K562 (cell line): ENCODE results near the gene FBL. TPM values are rescaled to one million over a fixed set of nuclear protein-coding genes. Genes with fewer than 3 reads are reported as not detected.
A peak's percentile ranks its signal among the peaks of the same experiment; 100 is the strongest.

ENCODE experiments used
- ATAC-seq: fragments of 200-7000 bp; cut with Tn5 transposase; 3 replicates; pipeline ENCODE4 v1.9.1; 2020; ENCODE audit warnings: moderate library complexity
- BruUV-seq: library from RNA; stranded (reverse); fragments of 400-500 nt; replicated peaks from 2 replicates; lab custom pipeline; 2021; lab: Mats Ljungman, UMichigan
- CTCF ChIA-PET: fragments of 300-600 bp; formaldehyde crosslinking; extraction: SDS; loops from one replicate; lab custom pipeline; 2021; ENCODE audit warnings: low intra/inter-chr PET ratio; lab: Yijun Ruan, JAX
- POLR2A ChIA-PET: fragments of 300-600, 350-650 bp; sonication (Branson Sonifier 250); formaldehyde crosslinking; extraction: SDS; loops from one replicate; lab custom pipeline; 2021; ENCODE audit warnings: antibody characterized with exemption, inconsistent platforms; lab: Yijun Ruan, JAX
- DNase-seq, 4 experiments: peaks; one replicate each; pipeline versions ENCODE4 v3.0.0 to v3.0.0-alpha.2; 2011 to 2018; ENCODE audit warnings: low spot score in 3 of 4, mixed read lengths in 3 of 4; ENCODE audit errors: extremely low read depth in 1 of 4
- FAIRE-seq: peaks from 2 replicates; lab custom pipeline; 2011; peaks lifted over from hg19 to GRCh38; lab: Jason Lieb, UNC
- H2AFZ ChIP-seq: 2 replicates; pipeline ENCODE4 v1.6.0; 2011; ENCODE audit warnings: low read depth, low read length, control low read depth, inconsistent platforms
- H3K27ac ChIP-seq: fragments of 200-600 bp; 3 replicates; pipeline ENCODE4 v1.8.0; 2011; ENCODE audit warnings: low read depth, mild to moderate bottlenecking, control low read depth, inconsistent platforms, low read length, moderate library complexity, mixed read lengths; ENCODE audit errors: extremely low read depth
- H3K27me3 ChIP-seq, 2 experiments: fragments of 300-600 bp in 1 of 2; 2 replicates in 1 of 2; 3 replicates in 1 of 2; pipeline versions ENCODE4 v1.6.0 to v1.8.0; 2011; ENCODE audit warnings: inconsistent platforms in 2 of 2, low read length in 2 of 2, mild to moderate bottlenecking in 1 of 2, mixed read lengths in 1 of 2, moderate library complexity in 1 of 2; ENCODE audit not compliant: control insufficient read depth in 2 of 2, insufficient read depth in 2 of 2
- H3K36me3 ChIP-seq: fragments of 300-600 bp; 3 replicates; pipeline ENCODE4 v1.8.0; 2011; ENCODE audit warnings: mild to moderate bottlenecking, low read length, inconsistent platforms; ENCODE audit not compliant: control insufficient read depth, insufficient read depth
- H3K4me1 ChIP-seq, 2 experiments: fragments of 200-600 bp in 1 of 2; replicated peaks in 1 of 2; 2 replicates in 1 of 2; 3 replicates in 1 of 2; pipeline versions ENCODE4 v1.5.1 to v1.8.0; 2011; ENCODE audit warnings: inconsistent platforms in 2 of 2, low read length in 2 of 2, mild to moderate bottlenecking in 1 of 2, mixed read lengths in 1 of 2, moderate library complexity in 1 of 2; ENCODE audit not compliant: control insufficient read depth in 2 of 2, insufficient read depth in 2 of 2
- H3K4me2 ChIP-seq: 2 replicates; pipeline ENCODE4 v1.6.1; 2011; ENCODE audit warnings: low read length, control low read depth, inconsistent platforms, mixed read lengths; ENCODE audit not compliant: insufficient read depth
- H3K4me3 ChIP-seq: fragments of 200-600 bp; sonication (generic), shearing (Covaris generic); 2 replicates; pipeline ENCODE4 v1.5.1; 2016; ENCODE audit warnings: control low read depth, inconsistent platforms
- H3K79me2 ChIP-seq: fragments of 200-600 bp; 3 replicates; pipeline ENCODE4 v1.8.0; 2011; ENCODE audit warnings: low read length, inconsistent platforms; ENCODE audit not compliant: control insufficient read depth, insufficient read depth
- H3K9ac ChIP-seq, 2 experiments: 2 replicates each; pipeline versions ENCODE4 v1.6.0 to v1.6.1; 2011; ENCODE audit warnings: low read depth in 2 of 2, low read length in 2 of 2, control low read depth in 1 of 2, inconsistent platforms in 1 of 2, mild to moderate bottlenecking in 1 of 2, mixed read lengths in 1 of 2; ENCODE audit not compliant: insufficient read depth in 1 of 2
- H3K9me1 ChIP-seq: one replicate; pipeline ENCODE4 v1.6.0; 2011; ENCODE audit warnings: inconsistent platforms, mild to moderate bottlenecking, low read length, moderate library complexity; ENCODE audit not compliant: control insufficient read depth, insufficient read depth
- H3K9me3 ChIP-seq: replicated peaks from 2 replicates; pipeline ENCODE4 v1.5.1; 2011; ENCODE audit warnings: low read depth, low read length, inconsistent platforms; ENCODE audit not compliant: control insufficient read depth, insufficient read depth
- H4K20me1 ChIP-seq: replicated peaks from 2 replicates; pipeline ENCODE4 v1.6.1; 2011; ENCODE audit warnings: low read length, inconsistent platforms, mixed read lengths; ENCODE audit not compliant: control insufficient read depth, insufficient read depth
- C11orf30 ChIP-seq: fragments of 450-650 bp; IDR thresholded peaks from 2 replicates; pipeline ENCODE4 v1.6.1; 2016; ENCODE audit warnings: low read depth, mild to moderate bottlenecking
- MAFF ChIP-seq: IDR thresholded peaks from 2 replicates; pipeline ENCODE4 v1.6.1; 2012; ENCODE audit warnings: low read length, improper control_type of control experiment
- MAFG ChIP-seq: fragments of 450-650 bp; conservative IDR thresholded peaks from 2 replicates; pipeline ENCODE4 v1.6.1; 2016; ENCODE audit warnings: missing genetic modification characterization, missing compliant biosample characterization
- MCM5 ChIP-seq: fragments of 450-650 bp; IDR thresholded peaks from 2 replicates; pipeline ENCODE4 v1.6.1; 2016; ENCODE audit warnings: low read depth
- MYC ChIP-seq, 2 experiments: fragments of 250-450 bp in 1 of 2; sonication (Bioruptor Pico) in 1 of 2; IDR thresholded peaks; 2 replicates each; pipeline versions ENCODE4 v1.5.1 to v1.6.1; 2012 to 2021; ENCODE audit warnings: low read depth in 2 of 2, borderline replicate concordance in 1 of 2, improper control_type of control experiment in 1 of 2, low read length in 1 of 2, mild to moderate bottlenecking in 1 of 2, moderate library complexity in 1 of 2
- NFE2L1 ChIP-seq: fragments of 450-650 bp; IDR thresholded peaks from 2 replicates; pipeline ENCODE4 v1.6.1; 2016; ENCODE audit warnings: missing genetic modification characterization, low read depth, mild to moderate bottlenecking, missing compliant biosample characterization, moderate library complexity, borderline replicate concordance
- RHOXF2B ChIP-seq: fragments of 250-450 bp; sonication (Bioruptor Pico); conservative IDR thresholded peaks from 2 replicates; pipeline ENCODE4 v1.5.1; 2021
- SP2 ChIP-seq: IDR thresholded peaks from 2 replicates; pipeline ENCODE4 v1.6.1; 2011; ENCODE audit warnings: mild to moderate bottlenecking, low read depth, low read length, moderate library complexity; ENCODE audit not compliant: poor library complexity, severe bottlenecking; ENCODE audit errors: extremely low read depth
- ZNF79 ChIP-seq: fragments of 250-450 bp; sonication (Bioruptor Pico); IDR thresholded peaks from 2 replicates; pipeline ENCODE4 v1.4.0; 2020; ENCODE audit warnings: low read depth, mild to moderate bottlenecking, moderate library complexity
- WGBS: fragments of 100-300 bp; shearing (Covaris generic); methylation state at CpG from one replicate; pipeline ENCODE4 v1.1.6; 2016; ENCODE audit warnings: low coverage, mixed read lengths; ENCODE audit not compliant: insufficient coverage; ENCODE audit errors: missing lambda C conversion rate; 5-methylcytosine and 5-hydroxymethylcytosine counted together
- in situ Hi-C: fragments of 300-500 bp; cut with MboI; formaldehyde crosslinking; loops from 4 replicates; pipeline ENCODE4 v1.15.0; 2018; ENCODE audit warnings: inconsistent platforms, mixed read lengths
- intact Hi-C: fragments of 100-400 bp; cut with micrococcal nuclease; formaldehyde crosslinking; loops from 2 replicates; pipeline ENCODE4 v1.14.2; 2022
- polyA plus RNA-seq, 8 experiments: library from polyadenylated mRNA; depleted of rRNA in 4 of 8; stranded (reverse) in 5 of 8; unstranded in 3 of 8; fragments of >200 nt; fragmentation: Nextera tagmentation in 2 of 8; fragmentation: Illumina TruSeq in 1 of 8; extraction: Ambion mirVana in 2 of 8; extraction: Trizol in 1 of 8; gene quantifications; 2 replicates each; pipeline versions ENCODE4 v1.2.1 to v1.2.3, GENCODE V29; 2011 to 2014; ENCODE audit warnings: inconsistent platforms in 1 of 8, missing spikeins in 1 of 8
- total RNA-seq, 7 experiments: library from RNA; depleted of rRNA in 6 of 7; stranded (reverse); fragments of >200 nt in 6 of 7; fragmentation: Illumina TruSeq in 2 of 7; extraction: Trizol in 2 of 7; gene quantifications; 2 replicates each; pipeline versions ENCODE4 v1.2.1 to v1.2.3, GENCODE V29; 2011 to 2021; ENCODE audit warnings: low replicate concordance in 1 of 7
- TF ChIP-seq, protein P1 (sequence below), 2 experiments: fragments of 450-650 bp in 1 of 2; sonication (generic) in 1 of 2; formaldehyde crosslinking in 1 of 2; IDR thresholded peaks in 1 of 2; conservative IDR thresholded peaks in 1 of 2; 2 replicates each; pipeline versions ENCODE4 v1.6.1 to v1.8.1; 2016 to 2023; ENCODE audit warnings: mild to moderate bottlenecking in 2 of 2, moderate library complexity in 2 of 2, inconsistent platforms in 1 of 2, missing genetic modification reagents in 1 of 2
- TF ChIP-seq, protein P2 (sequence below): fragments of 250-450 bp; sonication (Bioruptor Pico); IDR thresholded peaks from 2 replicates; pipeline ENCODE4 v1.9.0; 2021; ENCODE audit warnings: mild to moderate bottlenecking, inconsistent platforms
- TF ChIP-seq, protein P3 (sequence below): fragments of 250-450 bp; sonication (Bioruptor Pico); IDR thresholded peaks from 2 replicates; pipeline ENCODE4 v1.5.0; 2020; ENCODE audit warnings: mild to moderate bottlenecking
- TF ChIP-seq, protein P4 (sequence below): fragments of 250-450 bp; sonication (Bioruptor Pico); IDR thresholded peaks from 2 replicates; pipeline ENCODE4 v1.8.0; 2022; ENCODE audit warnings: moderate library complexity, mild to moderate bottlenecking, inconsistent platforms

Gene FBL
- total and polyA plus RNA-seq, 9 of the 15 experiments (the other 6 are each of a cell fraction or from before 2014, with no cell fraction given) = 201 to 1,696 (median 696) TPM

DNA sequence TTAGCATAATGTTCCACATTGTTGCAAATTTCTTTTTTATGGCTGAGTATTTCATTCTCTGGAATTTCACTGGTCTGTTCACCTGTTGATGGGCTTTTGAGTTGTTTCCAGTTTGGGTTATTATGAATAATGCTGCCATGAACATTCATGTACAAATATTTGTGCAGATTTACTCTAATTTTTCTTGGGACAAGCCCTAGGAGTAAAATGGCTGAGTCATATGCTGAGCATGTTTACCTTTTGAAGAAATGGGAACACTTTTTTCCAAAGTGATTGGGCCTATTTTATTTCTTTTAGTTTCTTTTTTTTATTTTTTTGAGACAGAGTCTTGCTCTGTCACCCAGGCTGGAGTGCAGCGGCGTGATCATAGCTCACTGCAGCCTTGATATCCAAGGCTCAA, 4.7 kb upstream of the FBL start:
- ATAC-seq (no peak), FAIRE-seq (no peak), DNase-seq (no peak)
- no TSS peak for BruUV-seq
- CTCF ChIA-PET = no interaction called here
- Histone ChIP-seq H3K4me3 (no peak overlapping the region), H3K4me1 (peaks cover 11% of the 10 kb centered on the region in 2 experiments; a peak in 4 of 5 replicates), H4K20me1 (no peaks in the 10 kb centered on the region), H3K9ac (no peak overlapping the region), H3K36me3 (no peaks in the 10 kb centered on the region; the same call in 2 of the 3 replicates), H3K9me1 (no peaks in the 10 kb centered on the region), H3K9me3 (no peaks in the 10 kb centered on the region), H2AFZ (no peak overlapping the region; the same call in 1 of the 2 replicates), H3K27ac (no peak overlapping the region), H3K27me3 (no peaks in the 10 kb centered on the region), H3K79me2 (peaks cover 7% of the 10 kb centered on the region), H3K4me2 (no peak overlapping the region)
- in situ Hi-C loops = no loop called here
- POLR2A ChIA-PET = interaction anchor here (0.7 kb wide), 1 partner anchor 490 kb away, joined by 3 read pairs; no protein-coding TSS in a partner anchor
- intact Hi-C loops = no loop called here
- WGBS = 59% methylated on average over 2 of the region's 2 CpGs
- TF ChIP-seq SP2 (no peak), RHOXF2B (CRISPR knock-in tag) (no peak), ZNF79 (no peak), MCM5 (no peak), MAFG (tag) (peak; percentile 58), MYC (IDR thresholded peaks at IDR 0.05; ENCODE audit: low read depth, low read length) (no peak), MYC (CRISPR knock-in tag; IDR thresholded peaks at IDR 0.05; ENCODE audit: borderline replicate concordance, low read depth) (no peak), MAFF (0 out of 2 replicates have a peak, but pooled peaks have one; percentile 35), NFE2L1 (peak; percentile 45; the same call in 1 of the 2 replicates), C11orf30 (peak; percentile 63)
- TF ChIP-seq, protein P1, sequence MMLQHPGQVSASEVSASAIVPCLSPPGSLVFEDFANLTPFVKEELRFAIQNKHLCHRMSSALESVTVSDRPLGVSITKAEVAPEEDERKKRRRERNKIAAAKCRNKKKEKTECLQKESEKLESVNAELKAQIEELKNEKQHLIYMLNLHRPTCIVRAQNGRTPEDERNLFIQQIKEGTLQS (IDR thresholded peaks at IDR 0.05) = no peak
- TF ChIP-seq, protein P1 (CRISPR knock-in tag; conservative IDR thresholded peaks at IDR 0.05) = no peak
- TF ChIP-seq, protein P2, sequence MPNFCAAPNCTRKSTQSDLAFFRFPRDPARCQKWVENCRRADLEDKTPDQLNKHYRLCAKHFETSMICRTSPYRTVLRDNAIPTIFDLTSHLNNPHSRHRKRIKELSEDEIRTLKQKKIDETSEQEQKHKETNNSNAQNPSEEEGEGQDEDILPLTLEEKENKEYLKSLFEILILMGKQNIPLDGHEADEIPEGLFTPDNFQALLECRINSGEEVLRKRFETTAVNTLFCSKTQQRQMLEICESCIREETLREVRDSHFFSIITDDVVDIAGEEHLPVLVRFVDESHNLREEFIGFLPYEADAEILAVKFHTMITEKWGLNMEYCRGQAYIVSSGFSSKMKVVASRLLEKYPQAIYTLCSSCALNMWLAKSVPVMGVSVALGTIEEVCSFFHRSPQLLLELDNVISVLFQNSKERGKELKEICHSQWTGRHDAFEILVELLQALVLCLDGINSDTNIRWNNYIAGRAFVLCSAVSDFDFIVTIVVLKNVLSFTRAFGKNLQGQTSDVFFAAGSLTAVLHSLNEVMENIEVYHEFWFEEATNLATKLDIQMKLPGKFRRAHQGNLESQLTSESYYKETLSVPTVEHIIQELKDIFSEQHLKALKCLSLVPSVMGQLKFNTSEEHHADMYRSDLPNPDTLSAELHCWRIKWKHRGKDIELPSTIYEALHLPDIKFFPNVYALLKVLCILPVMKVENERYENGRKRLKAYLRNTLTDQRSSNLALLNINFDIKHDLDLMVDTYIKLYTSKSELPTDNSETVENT (CRISPR knock-in tag) = no peak
- TF ChIP-seq, protein P3, sequence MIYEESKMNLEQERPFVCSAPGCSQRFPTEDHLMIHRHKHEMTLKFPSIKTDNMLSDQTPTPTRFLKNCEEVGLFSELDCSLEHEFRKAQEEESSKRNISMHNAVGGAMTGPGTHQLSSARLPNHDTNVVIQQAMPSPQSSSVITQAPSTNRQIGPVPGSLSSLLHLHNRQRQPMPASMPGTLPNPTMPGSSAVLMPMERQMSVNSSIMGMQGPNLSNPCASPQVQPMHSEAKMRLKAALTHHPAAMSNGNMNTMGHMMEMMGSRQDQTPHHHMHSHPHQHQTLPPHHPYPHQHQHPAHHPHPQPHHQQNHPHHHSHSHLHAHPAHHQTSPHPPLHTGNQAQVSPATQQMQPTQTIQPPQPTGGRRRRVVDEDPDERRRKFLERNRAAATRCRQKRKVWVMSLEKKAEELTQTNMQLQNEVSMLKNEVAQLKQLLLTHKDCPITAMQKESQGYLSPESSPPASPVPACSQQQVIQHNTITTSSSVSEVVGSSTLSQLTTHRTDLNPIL = no peak
- TF ChIP-seq, protein P4, sequence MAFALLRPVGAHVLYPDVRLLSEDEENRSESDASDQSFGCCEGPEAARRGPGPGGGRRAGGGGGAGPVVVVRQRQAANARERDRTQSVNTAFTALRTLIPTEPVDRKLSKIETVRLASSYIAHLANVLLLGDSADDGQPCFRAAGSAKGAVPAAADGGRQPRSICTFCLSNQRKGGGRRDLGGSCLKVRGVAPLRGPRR = no peak
